Colon (tissue), 2 donors: ENCODE data around the gene TSPAN9.

Experiments used
- FAIRE-seq: peaks from 2 replicates; lab custom pipeline; 2012; peaks lifted over from hg19 to GRCh38; lab: Jason Lieb, UNC
- donor health status: control.
- donor health status: control.

Gene TSPAN9

GRCh38 chr12:3225154-3225795 is 148.1 kb downstream of the TSPAN9 start:
- no peak for FAIRE-seq

GRCh38 chr12:3225796-3226180 is 148.6 kb downstream of the TSPAN9 start:
- FAIRE-seq = no peak

- no peak for FAIRE-seq
Measured at GRCh38 chr12:3226264-3226663, 149.1 kb downstream of the TSPAN9 start.

GRCh38 chr12:3227076-3227975 is 150.1 kb downstream of the TSPAN9 start:
- FAIRE-seq = no peak

GRCh38 chr12:3228552-3228951 is 151.4 kb downstream of the TSPAN9 start:
- FAIRE-seq = no peak

GRCh38 chr12:3229577-3229976 is 152.4 kb downstream of the TSPAN9 start:
- FAIRE-seq = no peak

- no peak for FAIRE-seq
Measured at GRCh38 chr12:3230758-3231375, 153.7 kb downstream of the TSPAN9 start.

GRCh38 chr12:3231399-3231876 is 154.3 kb downstream of the TSPAN9 start:
- FAIRE-seq = no peak

GRCh38 chr12:3233797-3234196 is 156.6 kb downstream of the TSPAN9 start:
- no peak for FAIRE-seq

GRCh38 chr12:3236345-3237187 is 159.4 kb downstream of the TSPAN9 start:
- FAIRE-seq = no peak

GRCh38 chr12:3238196-3238595 is 161.0 kb downstream of the TSPAN9 start:
- FAIRE-seq = no peak

GRCh38 chr12:3241621-3242020 is 164.4 kb downstream of the TSPAN9 start:
- no peak for FAIRE-seq

- FAIRE-seq = no peak
Measured at GRCh38 chr12:3242199-3242863, 165.2 kb downstream of the TSPAN9 start.

- FAIRE-seq = no peak
Measured at GRCh38 chr12:3243376-3244084, 166.4 kb downstream of the TSPAN9 start.

GRCh38 chr12:3244219-3244750 is 167.1 kb downstream of the TSPAN9 start:
- no peak for FAIRE-seq

GRCh38 chr12:3246253-3246652 is 169.1 kb downstream of the TSPAN9 start:
- FAIRE-seq = no peak

- FAIRE-seq = no peak
Measured at GRCh38 chr12:3247077-3247476, 169.9 kb downstream of the TSPAN9 start.

GRCh38 chr12:3247629-3248161 is 170.5 kb downstream of the TSPAN9 start:
- FAIRE-seq = no peak

- no peak for FAIRE-seq
Measured at GRCh38 chr12:3249081-3249800, 172.1 kb downstream of the TSPAN9 start.

- FAIRE-seq = no peak
Measured at GRCh38 chr12:3250034-3250433, 172.9 kb downstream of the TSPAN9 start.
